Epithelial cell of esophagus (primary cell): Measurements from ENCODE around the gene GRM7.

Experiments
- DNase-seq: peaks from one replicate; pipeline ENCODE4 v3.0.0; 2010; ENCODE audit warnings: low read depth
- H3K4me3 ChIP-seq: 2 replicates; pipeline ENCODE4 v1.5.1; 2011; ENCODE audit warnings: mild to moderate bottlenecking, low read length, control low read depth
- TF ChIP-seq, protein P1 (sequence below): IDR thresholded peaks from 2 replicates; pipeline ENCODE4 v1.5.1; 2011; ENCODE audit warnings: low read depth, mild to moderate bottlenecking, low read length, control low read depth, inconsistent platforms; ENCODE audit not compliant: insufficient read depth; ENCODE audit errors: missing control alignments

The GRM7 gene

DNA sequence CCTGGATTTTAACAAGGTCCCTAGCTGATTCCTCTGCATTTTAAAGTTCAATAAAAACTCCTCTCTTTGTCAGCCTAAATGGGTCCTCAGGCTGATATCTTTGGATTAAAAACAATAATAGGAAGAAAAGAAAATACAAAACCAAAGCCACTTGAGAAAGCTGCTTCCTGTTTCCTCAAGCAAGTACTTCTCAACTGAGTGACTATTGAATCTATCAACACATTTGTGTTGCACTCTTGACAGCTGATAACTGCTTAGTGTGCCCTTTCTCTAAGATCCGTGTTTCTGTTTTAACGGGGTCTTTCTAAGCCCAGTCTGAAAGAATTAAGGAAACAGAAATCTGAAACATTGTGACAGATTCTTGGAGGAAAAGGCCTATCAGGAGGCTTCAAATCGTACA, 410.7 kb downstream of the GRM7 start:
- no peak for DNase-seq
- H3K4me3 ChIP-seq, result no peak overlapping the region
- TF ChIP-seq, protein P1, sequence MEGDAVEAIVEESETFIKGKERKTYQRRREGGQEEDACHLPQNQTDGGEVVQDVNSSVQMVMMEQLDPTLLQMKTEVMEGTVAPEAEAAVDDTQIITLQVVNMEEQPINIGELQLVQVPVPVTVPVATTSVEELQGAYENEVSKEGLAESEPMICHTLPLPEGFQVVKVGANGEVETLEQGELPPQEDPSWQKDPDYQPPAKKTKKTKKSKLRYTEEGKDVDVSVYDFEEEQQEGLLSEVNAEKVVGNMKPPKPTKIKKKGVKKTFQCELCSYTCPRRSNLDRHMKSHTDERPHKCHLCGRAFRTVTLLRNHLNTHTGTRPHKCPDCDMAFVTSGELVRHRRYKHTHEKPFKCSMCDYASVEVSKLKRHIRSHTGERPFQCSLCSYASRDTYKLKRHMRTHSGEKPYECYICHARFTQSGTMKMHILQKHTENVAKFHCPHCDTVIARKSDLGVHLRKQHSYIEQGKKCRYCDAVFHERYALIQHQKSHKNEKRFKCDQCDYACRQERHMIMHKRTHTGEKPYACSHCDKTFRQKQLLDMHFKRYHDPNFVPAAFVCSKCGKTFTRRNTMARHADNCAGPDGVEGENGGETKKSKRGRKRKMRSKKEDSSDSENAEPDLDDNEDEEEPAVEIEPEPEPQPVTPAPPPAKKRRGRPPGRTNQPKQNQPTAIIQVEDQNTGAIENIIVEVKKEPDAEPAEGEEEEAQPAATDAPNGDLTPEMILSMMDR, result no peak

DNA sequence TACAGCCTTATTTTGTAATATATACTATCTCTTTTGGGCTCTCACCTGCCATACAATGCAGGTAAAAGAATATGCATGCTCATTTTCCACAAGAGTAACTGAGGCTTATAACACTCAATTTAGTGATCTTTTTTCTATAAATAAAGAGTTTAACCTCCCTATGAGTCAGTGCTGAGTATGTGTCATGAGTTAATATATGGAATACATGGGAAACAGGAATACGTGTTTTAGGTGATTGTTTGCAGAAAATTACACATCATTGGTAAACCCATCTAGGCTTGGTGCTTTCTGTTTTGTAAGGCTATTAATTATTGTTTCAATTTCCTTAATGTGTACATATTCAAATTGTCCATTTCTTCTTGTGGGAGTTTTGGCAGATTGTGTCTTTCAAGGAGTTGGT, 411.3 kb downstream of the GRM7 start:
- H3K4me3 ChIP-seq, result no peak overlapping the region
- TF ChIP-seq, protein P1, result no peak
- peak; percentile 6 for DNase-seq

DNA sequence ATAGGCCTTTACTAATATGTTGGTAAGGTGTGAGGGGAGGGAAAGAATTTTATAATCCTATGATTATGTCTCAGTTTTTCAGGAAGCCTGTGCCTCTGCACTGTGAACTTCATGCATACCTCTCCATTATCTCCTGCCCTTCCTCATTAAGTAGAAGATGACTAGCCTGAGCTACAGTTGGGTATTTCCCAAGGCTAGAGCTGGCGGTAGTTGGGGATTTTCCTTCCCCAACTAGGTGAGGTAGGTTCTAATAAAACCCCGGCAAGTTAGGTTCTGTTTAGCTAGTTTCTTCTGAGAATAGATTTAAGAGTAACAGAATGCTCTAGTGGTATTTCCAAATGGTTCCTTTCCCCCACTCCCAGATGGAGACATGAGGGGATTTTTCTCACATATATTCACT, 414.5 kb downstream of the GRM7 start:
- H3K4me3 ChIP-seq, result no peak overlapping the region
- no peak for DNase-seq
- TF ChIP-seq, protein P1, result no peak

GRCh38 chr3:7280318-7280717, 419.4 kb downstream of the GRM7 start:
- DNase-seq, result no peak
- TF ChIP-seq, protein P1, result no peak
- H3K4me3 ChIP-seq, result no peak overlapping the region

- no peak overlapping the region for H3K4me3 ChIP-seq
- TF ChIP-seq, protein P1, result no peak
- no peak for DNase-seq
Observed at GRCh38 chr3:7282988-7283387, 422.1 kb downstream of the GRM7 start.

GRCh38 chr3:7285505-7285904, 424.6 kb downstream of the GRM7 start:
- no peak overlapping the region for H3K4me3 ChIP-seq
- DNase-seq, result peak; percentile 27
- TF ChIP-seq, protein P1, result peak; percentile 37

DNA sequence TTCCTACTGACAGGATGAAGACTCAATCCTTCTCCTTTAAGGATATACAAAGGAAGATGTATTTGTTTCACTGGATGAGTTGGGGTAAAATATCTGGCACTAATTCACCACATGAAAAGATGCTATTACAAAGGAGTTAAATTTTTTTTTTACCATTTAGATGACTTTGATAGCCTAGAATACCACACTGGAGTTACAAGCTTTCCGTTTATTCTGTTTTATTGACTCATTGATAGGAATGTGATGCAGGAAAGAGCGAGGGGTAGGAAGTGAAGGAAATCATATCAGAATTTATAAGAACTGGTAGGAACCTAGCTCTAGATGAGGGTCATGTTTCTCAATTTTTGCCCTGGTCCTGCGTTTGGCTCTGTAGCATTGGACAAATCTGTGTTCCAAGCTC, 427.2 kb downstream of the GRM7 start:
- DNase-seq, result no peak
- TF ChIP-seq, protein P1, result no peak
- H3K4me3 ChIP-seq, result no peak overlapping the region
